GM18909 (cell line): ENCODE measurements around the gene PRKN.

Experiments
- ATAC-seq: cut with Tn5 transposase; IDR thresholded peaks from one replicate; pipeline ENCODE4 v1.9.1; 2021; ENCODE audit warnings: mild to moderate bottlenecking; ENCODE audit not compliant: unreplicated experiment, poor library complexity

PRKN gene

GRCh38 chr6:162727322-162728182 lies at the start of gene PRKN, which contains the start of gene PACRG:
PRKN (minus strand) TSS chr6:162727766.
PACRG (plus strand) TSS chr6:162727974.
- peak; percentile 98 for ATAC-seq

GRCh38 chr6:162777091-162777490 lies 49.5 kb upstream of the PRKN start:
- no peak for ATAC-seq

DNA sequence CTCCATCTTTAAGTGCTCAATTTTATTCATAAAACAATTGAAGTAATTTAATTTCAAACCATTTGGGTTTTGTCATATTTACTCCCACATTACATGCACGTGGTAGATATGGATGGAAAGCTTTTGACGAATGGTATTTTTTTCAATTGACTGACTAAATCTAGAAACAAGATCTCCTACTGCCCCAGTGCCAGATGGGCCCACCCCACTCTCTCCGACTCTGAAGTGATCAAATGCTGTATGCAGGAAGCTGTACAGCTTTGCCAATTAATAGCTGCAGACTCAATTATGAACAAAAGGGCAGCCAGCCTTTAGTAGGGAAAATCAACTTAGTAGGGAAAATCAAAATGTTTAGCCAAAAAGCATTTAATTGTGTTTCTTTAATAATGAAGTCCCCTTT lies 46.4 kb upstream of the PRKN start:
- no peak for ATAC-seq

DNA sequence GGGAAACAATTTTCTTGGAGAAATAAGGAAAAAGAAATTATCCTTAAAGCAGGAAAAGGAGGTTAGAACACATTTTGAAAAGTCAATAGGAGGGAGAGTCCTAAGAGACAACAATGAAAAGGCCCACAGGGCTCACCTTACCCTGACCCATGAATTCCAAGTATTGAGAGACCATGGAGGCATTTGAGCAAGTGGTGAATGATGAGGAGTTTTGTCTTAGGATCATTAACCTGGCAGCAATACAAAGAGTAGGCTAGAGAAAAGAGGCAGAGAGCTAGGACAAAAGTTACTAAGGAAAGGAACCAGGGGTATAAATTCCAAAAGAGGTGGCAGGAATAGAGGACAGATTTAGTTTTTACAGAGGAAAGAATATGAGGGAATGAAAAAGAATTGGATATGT lies 44.9 kb upstream of the PRKN start:
- ATAC-seq, result no peak

- no peak for ATAC-seq
Observed at GRCh38 chr6:162770955-162771354, 43.4 kb upstream of the PRKN start.

GRCh38 chr6:162770136-162770535 lies 42.6 kb upstream of the PRKN start:
- no peak for ATAC-seq

- no peak for ATAC-seq
Observed at GRCh38 chr6:162753775-162754174, 26.2 kb upstream of the PRKN start.

- ATAC-seq, result no peak
Observed at GRCh38 chr6:162751211-162751859, 23.8 kb upstream of the PRKN start.

DNA sequence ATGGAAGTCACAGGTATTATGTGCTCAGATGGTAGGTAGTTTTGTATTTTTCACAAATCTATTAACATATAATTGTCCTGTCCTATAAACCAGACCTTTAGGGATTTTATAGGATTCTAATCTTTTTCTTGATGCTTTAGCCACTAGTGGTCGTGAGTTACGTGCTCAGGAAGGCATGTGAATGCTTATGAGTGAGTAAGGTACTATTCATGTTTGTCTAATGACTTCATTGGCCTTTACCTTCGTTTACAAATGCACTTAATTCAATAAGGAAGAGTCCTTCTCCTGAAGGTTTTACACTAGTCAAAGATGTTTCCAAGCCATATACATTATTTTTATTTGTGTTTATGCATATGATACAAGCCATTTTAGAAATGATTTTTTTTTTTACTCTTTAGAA lies 23.2 kb upstream of the PRKN start:
- no peak for ATAC-seq

GRCh38 chr6:162736961-162737360 lies 9.4 kb upstream of the PRKN start:
- ATAC-seq, result no peak

DNA sequence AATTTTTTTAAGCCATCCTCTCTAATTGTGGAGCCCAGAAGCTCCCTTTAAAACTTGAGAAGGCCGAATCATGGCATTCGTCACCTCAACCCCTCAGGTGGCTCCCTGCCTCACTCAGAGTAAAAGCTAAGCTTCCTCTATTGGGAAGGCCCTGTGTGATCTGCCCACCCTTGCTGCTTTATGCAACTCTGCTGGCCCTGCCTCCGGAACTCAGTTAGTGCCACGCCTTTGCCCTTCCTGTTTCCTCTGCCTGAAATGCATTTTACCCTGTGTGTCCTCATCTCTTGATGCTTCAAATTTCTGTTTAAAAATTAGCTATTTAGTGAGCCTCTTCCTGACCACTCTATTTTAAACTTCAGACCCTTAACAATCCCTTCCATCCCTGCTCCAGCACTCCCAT lies 5.9 kb upstream of the PRKN start:
- ATAC-seq, result no peak

GRCh38 chr6:162730502-162730901 lies 2.9 kb upstream of the PRKN start:
- ATAC-seq, result no peak

DNA sequence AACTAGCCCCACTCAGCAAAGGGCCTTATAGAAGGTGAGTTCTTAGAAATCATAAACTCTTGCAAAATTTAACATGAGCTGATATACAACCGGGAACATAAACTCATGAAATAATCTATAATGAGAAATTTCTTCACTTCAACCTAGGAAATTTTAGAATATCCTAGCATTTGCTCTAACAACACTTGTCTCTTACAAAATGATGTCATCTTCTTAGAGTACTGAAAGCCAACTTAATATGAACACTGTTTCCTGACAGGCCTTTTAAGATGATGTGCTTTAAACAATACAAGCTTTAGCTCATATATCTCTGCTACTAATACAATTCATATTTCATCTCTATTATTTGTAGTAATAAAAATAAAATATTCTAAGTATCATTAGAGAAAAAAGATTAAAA lies 1.1 kb upstream of the PRKN start:
- ATAC-seq, result no peak

GRCh38 chr6:162728197-162728596 lies 631 bp upstream of the PRKN start:
- no peak for ATAC-seq

DNA sequence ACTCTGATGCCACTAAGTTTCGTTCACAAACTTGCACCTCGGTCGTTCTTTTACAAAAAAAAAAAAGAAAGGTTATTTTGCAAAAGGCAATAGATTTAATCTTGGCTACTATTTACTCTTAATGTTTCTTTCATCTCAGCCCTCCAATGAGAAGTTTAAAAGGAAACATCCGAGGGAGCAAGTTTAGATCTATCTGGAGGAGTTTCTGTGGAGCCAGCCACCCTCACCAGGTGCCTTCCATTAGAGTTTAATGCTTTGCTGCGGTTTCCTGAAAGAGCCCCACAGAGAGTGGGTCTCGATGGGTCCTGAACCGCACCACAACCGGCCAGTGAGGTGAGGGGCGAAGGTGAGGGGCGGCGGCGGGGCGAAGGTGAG lies 632 bp downstream of the PRKN start:
- peak; percentile 6 for ATAC-seq

DNA sequence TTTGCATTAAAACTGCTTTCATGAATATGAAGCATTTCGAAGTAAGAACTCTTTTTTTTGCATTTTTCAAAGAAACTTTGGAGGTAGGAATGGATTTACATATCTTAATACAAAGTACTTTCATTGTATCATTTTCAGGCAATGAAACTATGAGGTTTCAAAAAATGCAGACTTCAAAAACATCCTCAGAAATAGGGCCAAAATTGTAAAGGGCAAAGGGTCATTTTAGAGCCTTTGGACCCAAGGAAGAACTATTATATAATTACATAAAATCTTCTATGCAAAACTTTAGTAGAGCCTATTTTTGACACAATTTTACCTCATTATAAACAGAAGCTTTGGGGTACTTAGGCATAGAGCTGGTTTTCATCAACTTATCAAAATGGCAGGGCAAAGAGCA lies 4.9 kb downstream of the PRKN start:
- ATAC-seq, result no peak

DNA sequence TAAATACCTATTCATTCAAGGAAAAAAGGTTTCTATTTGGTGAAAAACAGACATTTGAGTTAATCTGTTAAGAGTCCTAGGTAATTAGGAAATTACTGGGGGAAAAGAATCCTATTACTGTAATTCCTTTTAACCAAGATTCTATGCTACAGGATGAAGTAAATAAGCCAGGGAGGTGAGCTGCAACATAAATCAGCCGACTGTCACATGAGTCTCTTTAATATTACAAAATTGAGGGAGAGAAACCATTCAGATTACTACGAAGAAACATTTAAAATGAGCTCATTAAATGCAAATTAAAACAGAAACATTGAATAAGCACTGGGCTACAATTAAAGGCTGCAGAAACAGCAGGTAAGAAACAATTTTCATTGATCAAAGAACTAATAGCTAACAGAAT lies 5.3 kb downstream of the PRKN start:
- ATAC-seq, result no peak

DNA sequence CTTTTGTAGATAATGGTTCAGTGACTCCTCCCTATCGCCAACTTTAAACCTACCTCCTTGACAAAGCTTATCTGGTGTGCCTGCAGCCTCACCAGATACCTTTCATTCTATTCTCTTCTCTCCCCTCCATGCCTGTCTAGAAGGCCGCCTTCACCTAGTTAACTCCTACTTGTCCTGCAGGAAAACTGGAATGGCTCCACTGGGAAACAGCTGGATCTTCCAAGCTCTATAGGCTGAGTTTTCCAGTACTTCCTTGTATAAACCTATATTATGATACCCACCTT lies 6.2 kb downstream of the PRKN start:
- ATAC-seq, result no peak

DNA sequence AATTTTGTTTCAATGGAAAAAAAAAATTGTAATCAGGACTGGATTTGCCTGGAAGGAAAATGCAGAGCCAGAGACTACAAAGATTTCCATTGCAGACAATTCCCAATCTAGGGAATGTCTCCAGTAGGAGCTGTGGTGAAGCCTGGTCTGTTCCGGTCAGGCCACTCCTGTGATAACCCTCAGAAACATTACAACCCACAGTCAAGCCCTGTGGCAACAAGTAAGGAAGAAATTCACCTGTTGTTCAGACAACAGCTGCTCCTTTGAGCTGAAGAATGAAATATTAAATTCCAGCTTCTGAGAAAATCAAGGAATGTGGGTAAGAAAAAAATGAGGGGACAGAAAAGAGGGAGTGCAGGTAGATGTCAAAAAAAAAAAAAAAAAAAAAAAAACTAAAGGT lies 8.0 kb downstream of the PRKN start:
- ATAC-seq, result no peak

GRCh38 chr6:162715601-162716000 lies 12.0 kb downstream of the PRKN start:
- ATAC-seq, result no peak

GRCh38 chr6:162713974-162714780 lies 13.4 kb downstream of the PRKN start:
- no peak for ATAC-seq
